ENCODE measurements around the gene PPP1R3E. TPM values are rescaled to one million over a fixed set of nuclear protein-coding genes. Genes with fewer than 3 reads are reported as not detected.

The PPP1R3E gene
- total RNA-seq, result 10 to 100 TPM in 1 of 4 donors, 1 to 10 TPM in 3; 7.9 to 14.4 (median 8.6) TPM

- DNase-seq (ENCODE audit: low spot score in 2 of 2), result peak; percentile 62 to 95
- H3K4me3 ChIP-seq (ENCODE audit: low read depth, poor library complexity, severe bottlenecking), result peak within 1 kb of the TSS; percentile 51
- intact Hi-C loops (cut with DNase I; ENCODE audit: low total_unique reads), result no loop called here
- TF ChIP-seq CTCF (IDR thresholded peaks at IDR 0.05), result no peak
- no peak for TF ChIP-seq POLR2A (IDR thresholded peaks at IDR 0.05)
- WGBS, 2 donors, result 3 to 4% methylated on average over 43 to 55 of the region's 81 CpGs
Observed at GRCh38 chr14:23302290-23303225, at the start of gene PPP1R3E. Gene PPP1R3E, minus strand, starts transcription at chr14:23302859. Its CDS starts 283 bp downstream, at chr14:23302576.

GRCh38 chr14:23351681-23352505, 49.2 kb upstream of the PPP1R3E start:
- intact Hi-C loops (cut with DNase I; ENCODE audit: low total_unique reads), result no loop called here
- peak overlapping the region; percentile 37 for H3K4me3 ChIP-seq (ENCODE audit: low read depth, poor library complexity, severe bottlenecking)
- TF ChIP-seq POLR2A (IDR thresholded peaks at IDR 0.05), result no peak
- TF ChIP-seq CTCF (IDR thresholded peaks at IDR 0.05), result no peak
- DNase-seq (ENCODE audit: low spot score in 2 of 2), result peak in 1 of 2 donors; percentile 70
- 7 to 15% methylated on average over 28 to 51 of the region's 61 CpGs for WGBS, 2 donors

- H3K4me3 ChIP-seq (ENCODE audit: low read depth, poor library complexity, severe bottlenecking), result no peak overlapping the region
- peak in 1 of 2 donors; percentile 79 for DNase-seq (ENCODE audit: low spot score in 2 of 2)
- intact Hi-C loops (cut with DNase I; ENCODE audit: low total_unique reads), result loop anchor here (10.0 kb wide), 1 partner anchor 96 kb away; no protein-coding TSS in a partner anchor
- 87 to 93% methylated on average over 8 of the region's 8 CpGs for WGBS, 2 donors
- TF ChIP-seq POLR2A (IDR thresholded peaks at IDR 0.05) (no peak), CTCF (IDR thresholded peaks at IDR 0.05) (no peak)
Observed at GRCh38 chr14:23349156-23349845, 46.6 kb upstream of the PPP1R3E start.

GRCh38 chr14:23348297-23348655, 45.6 kb upstream of the PPP1R3E start:
- no peak overlapping the region for H3K4me3 ChIP-seq (ENCODE audit: low read depth, poor library complexity, severe bottlenecking)
- 83 to 87% methylated on average over 6 of the region's 6 CpGs for WGBS, 2 donors
- TF ChIP-seq CTCF (IDR thresholded peaks at IDR 0.05) (no peak), POLR2A (IDR thresholded peaks at IDR 0.05) (no peak)
- DNase-seq (ENCODE audit: low spot score in 2 of 2), result peak in 1 of 2 donors; percentile 72
- intact Hi-C loops (cut with DNase I; ENCODE audit: low total_unique reads), result loop anchor here (10.0 kb wide), 1 partner anchor 97 kb away; no protein-coding TSS in a partner anchor

Measured in lower leg skin (tissue), 4 donors.